Neural cell (in vitro differentiated cells): ENCODE measurements around the gene DNAH5.

Source experiments
- CTCF ChIP-seq: fragments of 450-650 bp; IDR thresholded peaks from 2 replicates; pipeline ENCODE4 v1.5.1; 2014; ENCODE audit warnings: antibody characterized with exemption, mild to moderate bottlenecking, moderate library complexity; ENCODE audit not compliant: poor library complexity, severe bottlenecking
- EP300 ChIP-seq: fragments of 450-650 bp; conservative IDR thresholded peaks from 2 replicates; pipeline ENCODE4 v1.6.1; 2014; ENCODE audit warnings: antibody characterized with exemption, mild to moderate bottlenecking, moderate library complexity; ENCODE audit not compliant: poor library complexity, severe bottlenecking
- EZH2 ChIP-seq: fragments of 200-600, 300-800 bp; shearing (Covaris generic), sonication (generic); IDR thresholded peaks from 2 replicates; pipeline ENCODE4 v1.6.1; 2014; ENCODE audit warnings: antibody characterized with exemption, low read length, borderline replicate concordance, mild to moderate bottlenecking; ENCODE audit not compliant: insufficient read depth, poor library complexity, severe bottlenecking
- MXI1 ChIP-seq: fragments of 450-650 bp; conservative IDR thresholded peaks from 2 replicates; pipeline ENCODE4 v1.6.1; 2014; ENCODE audit warnings: antibody characterized with exemption, mild to moderate bottlenecking; ENCODE audit not compliant: poor library complexity, severe bottlenecking
- POLR2AphosphoS5 ChIP-seq: IDR thresholded peaks from 2 replicates; pipeline ENCODE4 v1.6.1; 2012
- RAD21 ChIP-seq: fragments of 450-650 bp; conservative IDR thresholded peaks from 2 replicates; pipeline ENCODE4 v1.6.1; 2014; ENCODE audit warnings: antibody characterized with exemption, mild to moderate bottlenecking, moderate library complexity
- REST ChIP-seq: IDR thresholded peaks from 2 replicates; pipeline ENCODE4 v1.6.1; 2012; ENCODE audit warnings: borderline replicate concordance
- SMC3 ChIP-seq: fragments of 450-650 bp; conservative IDR thresholded peaks from 2 replicates; pipeline ENCODE4 v1.6.1; 2014; ENCODE audit warnings: antibody characterized with exemption, mild to moderate bottlenecking, moderate library complexity; ENCODE audit not compliant: poor library complexity
- TAF1 ChIP-seq: IDR thresholded peaks from 2 replicates; pipeline ENCODE4 v1.6.1; 2012; ENCODE audit warnings: low read depth

- TF ChIP-seq POLR2AphosphoS5 (no peak), CTCF (no peak), RAD21 (no peak), REST (no peak), EZH2 (no peak), EP300 (no peak), TAF1 (no peak), MXI1 (no peak), SMC3 (no peak)
These were observed 27.4 kb downstream of the DNAH5 start for GRCh38 chr5:13917061-13917460.
